ENCODE results near the gene SLC4A3.

The SLC4A3 gene

DNA sequence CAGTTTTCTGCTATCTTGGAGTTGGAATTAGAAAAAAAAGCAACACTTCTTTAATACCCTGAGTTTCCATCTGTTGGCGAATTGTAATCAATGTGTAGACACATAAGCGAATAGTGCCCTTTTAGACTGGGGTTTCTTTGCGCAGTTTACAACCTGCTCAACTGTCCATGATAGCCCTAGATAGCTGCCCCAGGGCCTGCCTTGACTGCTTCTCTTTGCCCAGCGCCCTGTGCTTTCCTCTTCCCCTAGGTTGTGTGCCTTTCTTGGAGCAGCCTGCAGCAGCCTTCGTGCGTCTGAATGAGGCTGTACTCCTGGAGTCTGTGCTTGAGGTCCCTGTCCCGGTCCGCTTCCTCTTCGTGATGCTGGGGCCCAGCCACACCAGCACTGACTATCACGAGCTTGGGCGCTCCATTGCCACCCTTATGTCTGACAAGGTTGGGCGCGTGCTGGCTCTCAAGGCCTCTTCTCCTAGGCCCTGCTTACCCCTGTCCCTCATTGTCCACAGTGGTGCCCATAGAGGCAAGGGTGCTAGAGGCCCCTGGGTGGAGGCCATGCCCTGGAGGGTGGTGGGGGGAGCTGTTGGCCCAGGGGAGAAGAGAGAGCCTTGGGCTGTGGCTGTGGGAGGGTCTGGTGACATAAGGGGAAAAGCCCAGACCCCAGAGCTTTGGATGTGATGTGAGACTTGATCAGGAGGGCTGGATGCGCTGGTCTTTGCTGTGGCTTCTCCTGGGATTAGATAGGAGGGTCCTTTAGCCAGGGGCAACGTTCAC lies 6.9 kb downstream of the SLC4A3 start:
- peak; percentile 37 for DNase-seq

DNA sequence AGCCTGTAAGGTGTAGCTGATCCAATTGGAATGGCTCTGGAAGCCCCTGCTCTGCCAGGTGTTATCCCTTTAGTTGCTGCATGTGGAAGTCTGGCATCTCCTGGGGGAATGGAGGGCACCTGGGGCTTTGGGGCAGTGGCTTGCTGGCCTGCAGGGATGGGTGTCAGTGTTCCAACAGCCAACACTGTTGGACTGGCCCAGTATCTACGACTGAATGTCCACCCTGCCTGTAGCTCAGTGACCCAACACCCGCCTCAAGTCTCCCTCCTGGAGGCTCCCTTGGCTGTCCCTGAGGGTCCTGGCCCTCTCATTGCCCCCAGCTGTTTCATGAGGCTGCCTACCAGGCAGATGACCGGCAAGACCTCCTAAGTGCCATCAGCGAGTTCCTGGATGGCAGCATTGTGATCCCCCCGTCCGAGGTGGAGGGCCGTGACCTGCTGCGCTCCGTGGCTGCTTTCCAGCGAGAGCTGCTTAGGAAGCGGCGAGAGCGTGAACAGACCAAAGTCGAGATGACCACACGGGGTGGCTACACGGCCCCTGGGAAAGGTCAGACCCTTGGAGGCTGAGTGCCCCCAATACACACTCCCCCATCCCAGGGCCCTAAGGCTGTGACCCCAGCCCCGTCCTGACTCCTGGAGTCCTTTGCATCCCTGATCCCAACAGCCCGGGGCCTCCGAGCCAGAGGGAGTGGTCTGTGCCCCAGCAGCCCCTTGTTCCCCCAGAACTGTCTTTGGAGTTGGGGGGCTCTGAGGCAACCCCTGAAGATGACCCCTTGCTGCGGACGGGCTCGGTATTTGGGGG lies 7.7 kb downstream of the SLC4A3 start:
- DNase-seq: peak; percentile 48

GRCh38 chr2:219636144-219636915 lies 8.9 kb downstream of the SLC4A3 start:
- DNase-seq: peak; percentile 43

- peak; percentile 27 for DNase-seq
These were observed 9.8 kb downstream of the SLC4A3 start for GRCh38 chr2:219636941-219637841.

DNA sequence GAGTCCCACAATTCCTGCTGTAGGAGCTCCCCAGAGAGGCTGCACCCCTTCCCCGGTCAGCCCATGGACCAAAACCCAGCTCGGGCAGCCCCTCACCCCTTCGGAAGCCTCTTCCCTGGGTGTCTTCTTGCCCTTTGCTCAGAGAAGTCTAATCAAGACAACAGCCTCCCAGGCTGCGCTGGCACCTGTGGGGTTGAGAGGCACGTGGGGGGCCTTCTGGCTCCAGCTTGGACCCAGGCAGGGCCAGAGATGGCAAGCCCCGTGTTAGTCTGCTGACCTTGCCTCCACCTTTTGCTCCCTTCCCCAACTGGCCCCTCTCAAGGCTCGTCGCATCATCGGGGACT lies 10.4 kb downstream of the SLC4A3 start:
- DNase-seq: no peak

- DNase-seq: peak; percentile 60
These were observed 11.0 kb downstream of the SLC4A3 start for GRCh38 chr2:219638217-219638947.

GRCh38 chr2:219638948-219639755 lies 11.7 kb downstream of the SLC4A3 start:
- peak; percentile 40 for DNase-seq

DNA sequence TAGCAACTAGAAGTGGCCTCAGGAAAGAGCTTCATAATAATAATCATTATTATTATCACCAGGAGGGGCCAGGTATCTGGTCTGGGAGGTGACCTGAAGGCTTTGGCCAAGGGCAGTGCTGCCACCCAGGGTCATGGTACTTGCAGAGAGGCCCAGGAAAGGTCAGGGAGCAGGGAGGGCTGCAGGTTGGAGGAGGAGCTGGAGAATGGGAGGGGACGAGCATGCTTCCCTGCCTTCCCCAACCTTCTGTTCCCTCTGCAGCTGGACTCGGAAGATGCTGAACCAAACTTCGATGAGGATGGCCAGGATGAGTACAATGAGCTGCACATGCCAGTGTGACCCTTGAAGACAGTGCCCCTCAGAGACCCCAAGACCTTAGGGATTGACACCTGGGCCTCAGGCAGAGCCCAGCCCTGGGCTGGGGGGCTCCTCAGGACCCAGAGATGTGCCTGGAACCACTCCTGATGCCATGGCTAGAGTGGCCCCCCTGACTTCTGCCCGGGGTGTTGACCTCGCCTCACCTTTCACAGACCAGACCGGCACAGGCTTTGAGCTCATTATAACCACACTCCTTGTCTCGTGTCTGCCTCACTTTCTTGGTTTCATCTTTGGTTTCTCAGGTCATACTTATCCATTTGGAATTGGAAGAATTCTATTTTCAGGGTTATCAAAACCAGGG lies 14.1 kb downstream of the SLC4A3 start:
- peak; percentile 43 for DNase-seq

GRCh38 chr2:219642069-219642454 lies 14.6 kb downstream of the SLC4A3 start:
- peak; percentile 25 for DNase-seq

- peak; percentile 97 for DNase-seq
These were observed 15.1 kb downstream of the SLC4A3 start for GRCh38 chr2:219642465-219643083.

- DNase-seq: peak; percentile 42
These were observed 15.6 kb downstream of the SLC4A3 start for GRCh38 chr2:219643084-219643473.

- DNase-seq: peak; percentile 47
These were observed 16.5 kb downstream of the SLC4A3 start for GRCh38 chr2:219643788-219644398.

DNA sequence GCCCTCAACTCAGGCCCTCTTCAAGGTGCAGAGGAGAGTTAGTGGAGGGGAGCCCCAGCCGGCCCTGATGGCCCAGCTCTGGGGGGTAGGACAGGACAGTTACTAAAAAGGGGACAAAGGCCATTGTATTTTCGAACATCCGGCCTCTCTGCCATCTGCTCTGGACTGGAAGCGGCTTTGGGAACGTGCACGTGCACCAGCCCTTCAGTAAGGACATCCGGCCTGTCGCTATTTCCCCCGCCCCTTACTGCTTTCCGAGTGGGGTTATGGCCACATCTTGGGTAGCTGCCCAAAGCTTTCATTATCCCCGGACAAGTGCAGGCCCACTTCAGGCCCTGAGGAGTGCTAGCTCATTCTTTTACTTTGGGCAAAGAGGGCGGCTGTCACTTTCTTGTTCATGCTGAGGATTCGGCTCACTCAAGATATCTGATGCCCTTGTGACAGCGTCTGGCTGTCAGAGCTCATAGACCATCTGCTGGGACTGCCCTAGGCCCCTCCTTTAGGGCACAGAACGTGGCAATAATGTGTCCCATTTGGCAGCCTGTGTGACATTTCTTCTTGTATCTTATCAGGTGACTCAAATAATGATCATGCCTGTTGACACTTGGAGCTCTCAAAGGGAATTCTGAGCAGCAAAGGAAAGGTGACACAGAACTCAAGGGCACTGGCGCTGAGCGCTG lies 17.5 kb downstream of the SLC4A3 start:
- peak; percentile 55 for DNase-seq

GRCh38 chr2:219645631-219646527 lies 18.4 kb downstream of the SLC4A3 start:
- peak; percentile 84 for DNase-seq

DNA sequence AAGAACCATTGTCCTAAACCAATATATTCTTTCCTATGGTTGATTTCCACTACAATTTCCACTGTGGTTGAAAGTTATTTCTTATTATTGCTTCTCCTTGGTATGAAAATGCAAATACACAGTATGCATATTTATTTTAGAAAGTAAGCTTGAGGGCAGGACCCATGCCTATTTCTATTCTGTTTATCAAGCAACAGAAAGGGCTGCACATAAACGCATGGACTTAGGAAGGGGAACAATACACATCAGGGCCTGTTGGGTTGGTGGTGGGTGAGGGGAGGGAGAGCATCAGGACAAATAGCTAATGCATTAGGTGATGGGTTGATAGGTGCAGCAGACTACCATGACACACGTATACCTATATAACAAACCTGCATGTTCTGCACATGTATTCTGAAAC lies 20.7 kb downstream of the SLC4A3 start:
- peak; percentile 6 for DNase-seq

GRCh38 chr2:219648963-219649362 lies 21.5 kb downstream of the SLC4A3 start:
- no peak for DNase-seq

GRCh38 chr2:219650426-219651248 lies 23.2 kb downstream of the SLC4A3 start:
- no peak for DNase-seq

All from islet precursor cell (in vitro differentiated cells).